K562 (cell line): ENCODE data around the gene GTPBP2. TPM values are rescaled to one million over a fixed set of nuclear protein-coding genes. Genes with fewer than 3 reads are reported as not detected.

Experiments
- AFF1 ChIP-seq, 2 experiments: fragments of 450-650 bp; IDR thresholded peaks; 2 replicates each; pipeline ENCODE4 v1.6.1; 2018; ENCODE audit warnings: mild to moderate bottlenecking in 2 of 2, low read depth in 1 of 2; ENCODE audit not compliant: partially characterized antibody in 2 of 2
- ARID2 ChIP-seq: fragments of 450-650 bp; IDR thresholded peaks from 2 replicates; pipeline ENCODE4 v1.6.1; 2017; ENCODE audit warnings: antibody characterized with exemption, mild to moderate bottlenecking
- CREBBP ChIP-seq: IDR thresholded peaks from one replicate; pipeline ENCODE4 v1.6.1; 2012; ENCODE audit warnings: low read depth, mild to moderate bottlenecking, control low read depth, inconsistent platforms, low read length
- ETV6 ChIP-seq, 3 experiments: fragments of 150-350 bp in 1 of 3; sonication (generic) in 1 of 3; formaldehyde crosslinking in 1 of 3; IDR thresholded peaks; 2 replicates each; pipeline versions ENCODE4 v1.6.1 to v1.8.0; 2014 to 2022; ENCODE audit warnings: borderline replicate concordance in 2 of 3, low read depth in 2 of 3, antibody characterized with exemption in 1 of 3, low read length in 1 of 3, mild to moderate bottlenecking in 1 of 3, missing genetic modification reagents in 1 of 3
- JUND ChIP-seq, 2 experiments: IDR thresholded peaks; 2 replicates in 1 of 2; 3 replicates in 1 of 2; pipeline ENCODE4 v1.6.1; 2011; ENCODE audit warnings: borderline replicate concordance in 2 of 2, low read depth in 2 of 2, low read length in 2 of 2, improper control_type of control experiment in 1 of 2, missing biosample characterization in 1 of 2, missing genetic modification characterization in 1 of 2, missing genetic modification reagents in 1 of 2
- MTF1 ChIP-seq: fragments of 250-450 bp; sonication (Bioruptor Pico); IDR thresholded peaks from 2 replicates; pipeline ENCODE4 v1.9.0; 2021; ENCODE audit warnings: moderate library complexity, mild to moderate bottlenecking, inconsistent platforms, borderline replicate concordance
- NCOA2 ChIP-seq, 2 experiments: fragments of 450-650 bp; IDR thresholded peaks; 2 replicates each; pipeline ENCODE4 v1.6.1; 2018; ENCODE audit warnings: mild to moderate bottlenecking in 2 of 2, moderate library complexity in 1 of 2; ENCODE audit not compliant: partially characterized antibody in 2 of 2
- POLR2A ChIP-seq: fragments of 450-650 bp; conservative IDR thresholded peaks from 2 replicates; pipeline ENCODE4 v1.6.1; 2016
- RBM39 ChIP-seq: fragments of 200-400 bp; formaldehyde crosslinking; optimal IDR thresholded peaks from 2 replicates; pipeline ENCODE3; 2018; ENCODE audit warnings: low read depth, low read length
- SRSF3 ChIP-seq: fragments of 200-400 bp; formaldehyde crosslinking; IDR thresholded peaks from 2 replicates; pipeline ENCODE4 v1.6.1; 2016; ENCODE audit warnings: mild to moderate bottlenecking, low read length, moderate library complexity; ENCODE audit not compliant: insufficient read depth
- ZNF175 ChIP-seq: fragments of 200-800 bp; sonication (Bioruptor generic); IDR thresholded peaks from 2 replicates; pipeline ENCODE4 v1.6.1; 2016; ENCODE audit warnings: low read depth, mild to moderate bottlenecking, missing genetic modification characterization, missing compliant biosample characterization
- polyA plus RNA-seq, 8 experiments: library from polyadenylated mRNA; depleted of rRNA in 4 of 8; stranded (reverse) in 5 of 8; unstranded in 3 of 8; fragments of >200 nt; fragmentation: Nextera tagmentation in 2 of 8; fragmentation: Illumina TruSeq in 1 of 8; extraction: Ambion mirVana in 2 of 8; extraction: Trizol in 1 of 8; gene quantifications; 2 replicates each; pipeline versions ENCODE4 v1.2.1 to v1.2.3, GENCODE V29; 2011 to 2014; ENCODE audit warnings: inconsistent platforms in 1 of 8, missing spikeins in 1 of 8
- total RNA-seq, 7 experiments: library from RNA; depleted of rRNA in 6 of 7; stranded (reverse); fragments of >200 nt in 6 of 7; fragmentation: Illumina TruSeq in 2 of 7; extraction: Trizol in 2 of 7; gene quantifications; 2 replicates each; pipeline versions ENCODE4 v1.2.1 to v1.2.3, GENCODE V29; 2011 to 2021; ENCODE audit warnings: low replicate concordance in 1 of 7
- TF ChIP-seq, protein P1 (sequence below): sonication (generic); formaldehyde crosslinking; IDR thresholded peaks from 2 replicates; pipeline ENCODE4 v1.8.0; 2022; ENCODE audit warnings: missing genetic modification reagents, mild to moderate bottlenecking, borderline replicate concordance
- TF ChIP-seq, protein P2 (sequence below): fragments of 450-650 bp; IDR thresholded peaks from 2 replicates; pipeline ENCODE4 v1.6.1; 2014; ENCODE audit warnings: low read depth, mild to moderate bottlenecking, moderate library complexity, borderline replicate concordance
- TF ChIP-seq, protein P3 (sequence below): fragments of 450-650 bp; IDR thresholded peaks from 2 replicates; pipeline ENCODE4 v1.6.1; 2018; ENCODE audit not compliant: partially characterized antibody

The GTPBP2 gene
- total and polyA plus RNA-seq, 9 of the 15 experiments (the other 6 are each of a cell fraction or from before 2014, with no cell fraction given): 48.4 to 196 (median 111) TPM

- TF ChIP-seq, protein P1, sequence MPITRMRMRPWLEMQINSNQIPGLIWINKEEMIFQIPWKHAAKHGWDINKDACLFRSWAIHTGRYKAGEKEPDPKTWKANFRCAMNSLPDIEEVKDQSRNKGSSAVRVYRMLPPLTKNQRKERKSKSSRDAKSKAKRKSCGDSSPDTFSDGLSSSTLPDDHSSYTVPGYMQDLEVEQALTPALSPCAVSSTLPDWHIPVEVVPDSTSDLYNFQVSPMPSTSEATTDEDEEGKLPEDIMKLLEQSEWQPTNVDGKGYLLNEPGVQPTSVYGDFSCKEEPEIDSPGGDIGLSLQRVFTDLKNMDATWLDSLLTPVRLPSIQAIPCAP (CRISPR knock-in tag): 0 out of 2 replicates have a peak, but pooled peaks have one; percentile 33
- no peak for TF ChIP-seq CREBBP
- no peak for TF ChIP-seq ARID2
- peak; percentile 97 for TF ChIP-seq POLR2A
- TF ChIP-seq ZNF175 (CRISPR knock-in tag): peak; percentile 16; the same call in 1 of the 2 replicates
- TF ChIP-seq NCOA2 (IDR thresholded peaks at IDR 0.05; ENCODE audit: partially characterized antibody in 2 of 2): no peak
- TF ChIP-seq, protein P2, sequence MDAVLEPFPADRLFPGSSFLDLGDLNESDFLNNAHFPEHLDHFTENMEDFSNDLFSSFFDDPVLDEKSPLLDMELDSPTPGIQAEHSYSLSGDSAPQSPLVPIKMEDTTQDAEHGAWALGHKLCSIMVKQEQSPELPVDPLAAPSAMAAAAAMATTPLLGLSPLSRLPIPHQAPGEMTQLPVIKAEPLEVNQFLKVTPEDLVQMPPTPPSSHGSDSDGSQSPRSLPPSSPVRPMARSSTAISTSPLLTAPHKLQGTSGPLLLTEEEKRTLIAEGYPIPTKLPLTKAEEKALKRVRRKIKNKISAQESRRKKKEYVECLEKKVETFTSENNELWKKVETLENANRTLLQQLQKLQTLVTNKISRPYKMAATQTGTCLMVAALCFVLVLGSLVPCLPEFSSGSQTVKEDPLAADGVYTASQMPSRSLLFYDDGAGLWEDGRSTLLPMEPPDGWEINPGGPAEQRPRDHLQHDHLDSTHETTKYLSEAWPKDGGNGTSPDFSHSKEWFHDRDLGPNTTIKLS: peak; percentile 72
- TF ChIP-seq SRSF3: peak; percentile 96
- TF ChIP-seq MTF1 (CRISPR knock-in tag): no peak; the same call in 1 of the 2 replicates
- TF ChIP-seq, protein P3, sequence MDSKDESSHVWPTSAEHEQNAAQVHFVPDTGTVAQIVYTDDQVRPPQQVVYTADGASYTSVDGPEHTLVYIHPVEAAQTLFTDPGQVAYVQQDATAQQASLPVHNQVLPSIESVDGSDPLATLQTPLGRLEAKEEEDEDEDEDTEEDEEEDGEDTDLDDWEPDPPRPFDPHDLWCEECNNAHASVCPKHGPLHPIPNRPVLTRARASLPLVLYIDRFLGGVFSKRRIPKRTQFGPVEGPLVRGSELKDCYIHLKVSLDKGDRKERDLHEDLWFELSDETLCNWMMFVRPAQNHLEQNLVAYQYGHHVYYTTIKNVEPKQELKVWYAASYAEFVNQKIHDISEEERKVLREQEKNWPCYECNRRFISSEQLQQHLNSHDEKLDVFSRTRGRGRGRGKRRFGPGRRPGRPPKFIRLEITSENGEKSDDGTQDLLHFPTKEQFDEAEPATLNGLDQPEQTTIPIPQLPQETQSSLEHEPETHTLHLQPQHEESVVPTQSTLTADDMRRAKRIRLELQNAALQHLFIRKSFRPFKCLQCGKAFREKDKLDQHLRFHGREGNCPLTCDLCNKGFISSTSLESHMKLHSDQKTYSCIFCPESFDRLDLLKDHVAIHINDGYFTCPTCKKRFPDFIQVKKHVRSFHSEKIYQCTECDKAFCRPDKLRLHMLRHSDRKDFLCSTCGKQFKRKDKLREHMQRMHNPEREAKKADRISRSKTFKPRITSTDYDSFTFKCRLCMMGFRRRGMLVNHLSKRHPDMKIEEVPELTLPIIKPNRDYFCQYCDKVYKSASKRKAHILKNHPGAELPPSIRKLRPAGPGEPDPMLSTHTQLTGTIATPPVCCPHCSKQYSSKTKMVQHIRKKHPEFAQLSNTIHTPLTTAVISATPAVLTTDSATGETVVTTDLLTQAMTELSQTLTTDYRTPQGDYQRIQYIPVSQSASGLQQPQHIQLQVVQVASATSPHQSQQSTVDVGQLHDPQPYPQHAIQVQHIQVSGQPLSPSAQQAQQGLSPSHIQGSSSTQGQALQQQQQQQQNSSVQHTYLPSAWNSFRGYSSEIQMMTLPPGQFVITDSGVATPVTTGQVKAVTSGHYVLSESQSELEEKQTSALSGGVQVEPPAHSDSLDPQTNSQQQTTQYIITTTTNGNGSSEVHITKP: peak; percentile 83
- no peak for TF ChIP-seq ETV6 (IDR thresholded peaks at IDR 0.05; ENCODE audit: borderline replicate concordance in 1 of 2, low read depth in 2 of 2, low read length in 1 of 2)
- peak; percentile 5; the same call in 1 of the 2 replicates for TF ChIP-seq ETV6 (CRISPR knock-in tag; IDR thresholded peaks at IDR 0.05; ENCODE audit: borderline replicate concordance)
- TF ChIP-seq JUND (IDR thresholded peaks at IDR 0.05; ENCODE audit: borderline replicate concordance, low read depth, low read length): peak; percentile 62
- TF ChIP-seq JUND (tag; IDR thresholded peaks at IDR 0.05; ENCODE audit: borderline replicate concordance, low read depth, low read length): no peak; the same call in 2 of the 3 replicates
- peak; percentile 35 for TF ChIP-seq RBM39
- peak in 1 of 2 experiments; percentile 73 for TF ChIP-seq AFF1 (IDR thresholded peaks at IDR 0.05; ENCODE audit: low read depth in 1 of 2, partially characterized antibody in 2 of 2)
These were observed 639 bp upstream of the GTPBP2 start (continued) for GRCh38 chr6:43629505-43630300.
